Activated CD4-positive, alpha-beta memory T cell treated with anti-CD3 and anti-CD28 coated beads for 36 hours (primary cell): ENCODE results near the gene C5orf63. TPM values are rescaled to one million over a fixed set of nuclear protein-coding genes. Genes with fewer than 3 reads are reported as not detected.
"Not testable (repeated sequence)": the region's sequence is repeated elsewhere in the genome, so short reads cannot be mapped to it uniquely, and the experiment has no call there.

Experiments
- CTCF ChIA-PET: fragments of 350-600 bp; sonication (Branson Sonifier 250); formaldehyde crosslinking; loops from one replicate; lab custom pipeline; 2021; ENCODE audit warnings: antibody characterized with exemption, inconsistent platforms; lab: Charles Lee
- POLR2A ChIA-PET: fragments of 350-600 bp; sonication (Branson Sonifier 250); formaldehyde crosslinking; loops from one replicate; lab custom pipeline; 2021; ENCODE audit warnings: antibody characterized with exemption; lab: Charles Lee
- DNase-seq: peaks from one replicate; pipeline ENCODE4 v3.0.0-alpha.2; 2020
- H3K27ac Mint-ChIP-seq: one replicate; pipeline ENCODE4 v1.8.0; 2021; ENCODE audit warnings: mixed read lengths
- H3K27me3 Mint-ChIP-seq: one replicate; pipeline ENCODE4 v1.8.0; 2021; ENCODE audit warnings: mixed read lengths
- H3K36me3 Mint-ChIP-seq: one replicate; pipeline ENCODE4 v1.8.0; 2021; ENCODE audit warnings: mixed read lengths
- H3K4me1 Mint-ChIP-seq: one replicate; pipeline ENCODE4 v1.8.0; 2021; ENCODE audit warnings: low read depth, mixed read lengths
- H3K4me3 Mint-ChIP-seq: one replicate; pipeline ENCODE4 v1.8.0; 2021; ENCODE audit warnings: mild to moderate bottlenecking, mixed read lengths
- H3K9me3 Mint-ChIP-seq: one replicate; pipeline ENCODE4 v1.8.0; 2021; ENCODE audit warnings: mixed read lengths
- intact Hi-C: fragments of 100-400 bp; cut with micrococcal nuclease; formaldehyde crosslinking; loops from one replicate; pipeline ENCODE4 v1.15.1; 2023
- total RNA-seq, 2 experiments: library from RNA; stranded (reverse); gene quantifications; one replicate each; pipeline ENCODE4 v1.2.3, GENCODE V29; 2021

Gene C5orf63
- total RNA-seq = 1 to 10 TPM; 9.4 to 9.7 TPM

DNA sequence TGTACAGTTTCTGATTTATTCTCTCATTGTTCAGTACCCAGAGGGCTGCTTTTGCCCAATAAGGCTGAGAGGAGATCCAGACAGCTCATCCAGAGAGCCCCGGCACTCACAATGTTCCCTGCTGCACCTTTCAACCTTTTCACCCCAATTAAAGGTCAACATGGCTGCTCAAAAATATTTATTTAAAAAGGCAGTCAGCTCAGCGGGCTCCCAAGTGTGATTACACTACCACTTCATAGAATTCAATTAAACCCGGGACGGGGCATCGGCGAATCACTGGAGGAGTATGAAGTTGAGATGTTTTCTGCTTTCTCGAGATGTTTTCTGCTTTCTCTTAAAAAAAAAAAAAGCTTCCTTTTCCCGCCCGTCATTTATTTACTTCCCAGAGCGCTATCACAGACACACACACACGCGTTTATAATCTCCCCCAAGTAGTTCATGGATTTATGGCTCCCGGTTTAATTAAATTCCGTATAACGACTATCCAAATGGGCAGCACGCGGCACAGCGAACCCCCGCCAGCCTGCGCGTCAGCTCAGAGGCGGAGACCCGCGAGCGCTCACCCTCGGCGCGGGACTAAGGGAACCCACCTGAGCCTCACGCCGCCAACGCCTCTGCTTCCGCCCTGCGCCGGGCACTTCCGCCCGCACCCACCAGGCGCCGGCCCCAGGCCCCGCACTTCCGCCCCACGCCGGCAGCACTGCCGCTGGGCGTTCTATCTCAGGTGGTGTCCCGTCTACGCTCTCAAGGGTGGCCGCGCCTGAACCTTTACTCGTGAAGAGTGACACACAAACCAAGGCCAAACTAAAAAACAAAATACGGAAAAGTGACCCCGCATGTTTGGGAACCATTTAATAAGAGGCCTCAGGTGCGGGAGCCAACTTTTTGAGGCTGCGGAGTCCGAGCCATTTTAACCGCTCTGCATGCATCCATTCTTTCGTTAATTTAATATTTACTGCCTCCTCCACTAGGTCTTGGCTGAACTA is at the start of gene C5orf63:
Gene C5orf63, minus strand, starts transcription at position 642 of the 986 bp plus-strand sequence. CDS start 14,507 bp downstream, outside the sequence.
- POLR2A ChIA-PET = interaction anchor here (0.7 to 1.1 kb wide), 5 partner anchors 15 to 311 kb away, joined by 3 to 6 read pairs (median 3); partner anchors contain the start of gene MARCHF3
- intact Hi-C loops = loop anchor here (1.0 to 5.0 kb wide), 5 partner anchors 43 to 396 kb away; partner anchors contain the start of gene MARCHF3
- peak; percentile 86 for DNase-seq
- peak within 1 kb of the TSS; percentile 85 for H3K4me3 Mint-ChIP-seq
- CTCF ChIA-PET = interaction anchor here (0.7 to 1.1 kb wide), 4 partner anchors 167 to 420 kb away, joined by 3 read pairs; partner anchors contain the start of gene LMNB1
- H3K4me1 Mint-ChIP-seq = peaks cover 10% of the 10 kb centered on the region
- H3K9me3 Mint-ChIP-seq = no peaks in the 10 kb centered on the region
- peaks cover 6% of the 10 kb centered on the region for H3K36me3 Mint-ChIP-seq
- peak within 1 kb of the TSS; percentile 79 for H3K27ac Mint-ChIP-seq
- H3K27me3 Mint-ChIP-seq = no peaks in the 10 kb centered on the region

DNA sequence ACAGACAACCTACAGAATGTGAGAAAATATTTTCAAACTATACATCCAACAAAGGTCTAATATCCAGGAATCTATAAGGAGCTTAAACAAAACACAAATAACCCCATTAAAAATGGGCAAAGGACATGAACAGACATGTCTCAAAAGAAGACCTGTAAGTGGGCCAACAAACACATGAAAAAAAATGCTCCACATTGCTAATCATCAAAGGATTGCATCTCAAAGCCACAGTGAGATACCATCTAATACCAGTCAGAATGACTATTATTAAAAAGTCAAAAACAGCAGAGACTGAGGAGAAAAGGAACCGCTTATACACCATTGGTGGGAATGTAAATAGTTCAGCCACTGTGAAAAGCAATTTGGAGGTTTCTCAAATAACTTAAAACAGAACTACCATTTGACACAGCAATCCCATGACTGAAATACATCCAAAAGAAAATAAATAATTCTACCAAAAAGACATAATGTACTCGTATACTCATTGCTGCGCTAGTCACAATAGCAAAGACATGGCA is 39.1 kb upstream of the C5orf63 start:
- Mint-ChIP-seq H3K4me1 (no peaks in the 10 kb centered on the region), H3K27me3 (peaks cover 17% of the 10 kb centered on the region), H3K36me3 (peaks cover 2% of the 10 kb centered on the region), H3K27ac (no peak overlapping the region), H3K4me3 (no peak overlapping the region), H3K9me3 (no peaks in the 10 kb centered on the region)
- ChIA-PET POLR2A (no interaction called here), CTCF (no interaction called here)
- DNase-seq = no peak
- intact Hi-C loops = no loop called here

DNA sequence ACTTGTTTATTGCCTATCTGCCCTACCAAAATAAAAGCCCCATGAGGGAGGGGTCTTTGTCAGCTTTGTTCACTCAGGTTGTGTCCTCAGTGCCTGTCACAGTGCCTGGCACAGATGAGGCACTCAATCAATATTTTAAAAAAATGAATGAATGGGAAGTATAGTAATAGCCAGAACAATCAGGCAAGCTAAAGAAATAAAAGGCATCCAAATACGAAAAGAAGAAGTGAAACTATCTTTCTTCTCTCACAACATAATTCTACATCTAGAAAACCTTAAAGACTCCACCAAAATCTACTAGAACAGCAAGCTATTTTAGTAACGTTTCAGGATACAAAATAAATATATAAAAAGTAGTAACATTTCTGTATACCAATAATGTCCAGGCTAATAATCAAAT is 37.8 kb upstream of the C5orf63 start:
- Mint-ChIP-seq H3K9me3 (no peaks in the 10 kb centered on the region), H3K4me1 (no peaks in the 10 kb centered on the region), H3K4me3 (no peak overlapping the region), H3K36me3 (peaks cover 2% of the 10 kb centered on the region), H3K27me3 (peaks cover 18% of the 10 kb centered on the region), H3K27ac (no peak overlapping the region)
- no peak for DNase-seq
- POLR2A ChIA-PET = no interaction called here
- intact Hi-C loops = no loop called here
- CTCF ChIA-PET = no interaction called here

DNA sequence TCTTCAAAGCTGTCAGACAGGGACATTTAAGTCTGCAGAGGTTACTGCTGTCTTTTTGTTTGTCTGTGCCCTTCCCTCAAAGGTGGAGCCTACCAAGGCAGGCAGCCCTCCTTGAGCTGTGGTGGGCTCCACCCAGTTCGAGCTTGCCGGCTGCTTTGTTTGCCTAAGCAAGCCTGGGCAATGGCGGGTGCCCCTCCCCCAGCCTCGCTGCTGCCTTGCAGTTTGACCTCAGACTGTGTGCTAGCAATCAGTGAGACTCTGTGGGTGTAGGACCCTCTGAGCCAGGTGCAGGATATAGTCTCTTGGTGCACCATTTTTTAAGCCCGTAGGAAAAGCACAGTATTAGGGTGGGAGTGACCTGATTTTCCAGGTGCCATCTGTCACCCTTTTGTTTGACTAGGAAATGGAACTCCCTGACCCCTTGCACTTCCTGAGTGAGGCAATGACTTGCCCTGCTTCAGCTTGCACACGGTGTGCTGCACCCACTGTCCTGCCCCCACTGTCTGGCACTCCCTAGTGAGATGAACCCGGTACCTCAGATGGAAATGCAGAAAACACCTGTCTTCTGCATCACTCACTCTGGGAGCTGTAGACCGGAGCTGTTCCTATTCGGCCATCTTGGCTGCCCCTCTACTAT is 35.4 kb upstream of the C5orf63 start:
- intact Hi-C loops, DNase-seq, H3K4me3 Mint-ChIP-seq, POLR2A ChIA-PET, CTCF ChIA-PET, H3K4me1 Mint-ChIP-seq, H3K9me3 Mint-ChIP-seq, H3K36me3 Mint-ChIP-seq, H3K27ac Mint-ChIP-seq: not testable (repeated sequence)
- peaks cover 18% of the 10 kb centered on the region for H3K27me3 Mint-ChIP-seq

DNA sequence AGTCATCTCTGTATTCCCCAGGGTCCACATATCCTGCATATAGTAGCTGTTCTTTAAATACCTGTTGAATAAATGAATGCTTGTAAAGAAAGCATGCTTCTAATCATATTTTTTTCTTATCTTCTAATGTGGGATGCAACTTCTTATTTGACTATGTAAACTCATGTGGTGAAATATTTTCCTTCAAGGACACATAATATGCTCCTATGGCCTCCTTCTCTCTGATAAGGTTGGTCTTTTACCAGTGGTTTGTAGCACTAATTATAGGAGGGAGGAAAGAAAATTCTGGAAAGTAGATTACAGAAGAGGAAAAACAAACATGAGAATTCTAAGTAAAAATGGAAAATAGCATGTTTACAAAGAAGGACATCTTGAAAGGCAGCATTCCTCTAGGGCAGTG is 28.6 kb upstream of the C5orf63 start:
- Mint-ChIP-seq H3K9me3 (peaks cover 3% of the 10 kb centered on the region), H3K27ac (no peak overlapping the region), H3K4me1 (no peaks in the 10 kb centered on the region), H3K27me3 (peaks cover 2% of the 10 kb centered on the region), H3K36me3 (no peaks in the 10 kb centered on the region), H3K4me3 (no peak overlapping the region)
- intact Hi-C loops = no loop called here
- POLR2A ChIA-PET = no interaction called here
- DNase-seq = no peak
- CTCF ChIA-PET = interaction anchor here (0.7 kb wide), 1 partner anchor 517 kb away, joined by 3 read pairs; no protein-coding TSS in a partner anchor

DNA sequence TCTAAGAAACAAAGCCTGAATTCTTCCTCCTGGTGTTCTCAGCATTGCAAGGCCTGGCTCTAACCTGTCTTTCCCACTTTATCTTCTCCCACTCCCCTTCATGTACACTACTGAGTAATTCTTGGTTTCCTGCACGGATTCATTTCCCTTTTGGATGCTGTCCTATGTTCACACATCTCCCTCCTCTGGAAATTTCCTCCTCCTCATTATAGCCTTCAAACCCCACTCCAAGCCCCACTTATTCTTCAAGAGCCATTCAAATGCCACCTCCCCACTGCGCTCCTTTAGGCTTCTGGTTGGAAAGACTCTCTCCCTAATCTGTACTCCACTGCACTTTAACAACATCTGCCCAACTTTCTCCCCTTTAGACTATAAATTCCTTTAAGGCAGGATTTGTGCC is 28.2 kb upstream of the C5orf63 start:
- Mint-ChIP-seq H3K27ac (no peak overlapping the region), H3K4me3 (no peak overlapping the region), H3K27me3 (peaks cover 2% of the 10 kb centered on the region), H3K9me3 (peaks cover 3% of the 10 kb centered on the region), H3K4me1 (no peaks in the 10 kb centered on the region), H3K36me3 (no peaks in the 10 kb centered on the region)
- CTCF ChIA-PET = no interaction called here
- intact Hi-C loops = no loop called here
- DNase-seq = no peak
- POLR2A ChIA-PET = no interaction called here

DNA sequence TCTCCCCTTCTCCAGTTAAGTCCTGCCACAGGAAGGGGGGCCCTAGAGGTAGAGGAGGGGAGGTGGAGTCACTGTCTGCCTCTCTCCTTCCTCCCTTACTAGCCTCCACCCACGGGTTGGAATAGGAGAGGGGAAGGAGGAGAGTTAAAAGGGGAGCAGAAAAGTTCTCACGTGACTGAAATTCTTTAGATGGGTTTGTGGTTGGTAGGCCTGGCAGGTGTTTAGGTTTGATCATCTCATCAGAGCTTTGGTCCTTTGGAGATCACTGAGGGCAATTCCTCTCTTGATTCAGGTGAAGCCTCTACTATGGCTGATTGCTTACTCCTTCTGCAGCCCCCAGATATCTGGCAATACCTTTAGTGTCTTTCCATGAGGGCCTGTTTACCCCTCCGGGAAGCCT is 24.9 kb upstream of the C5orf63 start:
- no peak for DNase-seq
- no peak overlapping the region for H3K27ac Mint-ChIP-seq
- no peaks in the 10 kb centered on the region for H3K4me1 Mint-ChIP-seq
- intact Hi-C loops = no loop called here
- CTCF ChIA-PET = no interaction called here
- no peak overlapping the region for H3K4me3 Mint-ChIP-seq
- POLR2A ChIA-PET = no interaction called here
- H3K36me3 Mint-ChIP-seq = no peaks in the 10 kb centered on the region
- H3K9me3 Mint-ChIP-seq = no peaks in the 10 kb centered on the region
- H3K27me3 Mint-ChIP-seq = no peaks in the 10 kb centered on the region

DNA sequence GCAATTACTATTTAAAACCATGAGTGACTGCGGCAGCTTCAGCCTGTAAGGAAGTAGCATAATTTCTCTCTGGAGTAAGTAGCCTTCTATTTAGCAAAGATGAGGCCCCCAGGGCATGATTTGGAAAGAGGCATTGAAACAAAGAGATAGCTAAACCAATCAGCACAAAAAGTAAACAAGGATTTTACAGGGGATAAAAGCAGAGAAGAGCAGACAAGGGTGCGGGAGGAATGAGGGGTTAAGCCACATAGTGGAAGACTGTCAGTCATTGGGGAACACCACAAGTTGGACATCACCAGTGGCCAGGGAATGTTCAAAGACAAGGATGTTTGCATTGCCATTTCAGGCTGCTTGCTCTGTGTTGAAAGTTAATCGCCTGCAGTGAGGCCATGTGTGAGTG is 24.0 kb upstream of the C5orf63 start:
- Mint-ChIP-seq H3K4me3 (no peak overlapping the region), H3K36me3 (no peaks in the 10 kb centered on the region), H3K27me3 (no peaks in the 10 kb centered on the region), H3K9me3 (no peaks in the 10 kb centered on the region), H3K27ac (no peak overlapping the region), H3K4me1 (no peaks in the 10 kb centered on the region)
- ChIA-PET CTCF (no interaction called here), POLR2A (no interaction called here)
- intact Hi-C loops = no loop called here
- DNase-seq = no peak

DNA sequence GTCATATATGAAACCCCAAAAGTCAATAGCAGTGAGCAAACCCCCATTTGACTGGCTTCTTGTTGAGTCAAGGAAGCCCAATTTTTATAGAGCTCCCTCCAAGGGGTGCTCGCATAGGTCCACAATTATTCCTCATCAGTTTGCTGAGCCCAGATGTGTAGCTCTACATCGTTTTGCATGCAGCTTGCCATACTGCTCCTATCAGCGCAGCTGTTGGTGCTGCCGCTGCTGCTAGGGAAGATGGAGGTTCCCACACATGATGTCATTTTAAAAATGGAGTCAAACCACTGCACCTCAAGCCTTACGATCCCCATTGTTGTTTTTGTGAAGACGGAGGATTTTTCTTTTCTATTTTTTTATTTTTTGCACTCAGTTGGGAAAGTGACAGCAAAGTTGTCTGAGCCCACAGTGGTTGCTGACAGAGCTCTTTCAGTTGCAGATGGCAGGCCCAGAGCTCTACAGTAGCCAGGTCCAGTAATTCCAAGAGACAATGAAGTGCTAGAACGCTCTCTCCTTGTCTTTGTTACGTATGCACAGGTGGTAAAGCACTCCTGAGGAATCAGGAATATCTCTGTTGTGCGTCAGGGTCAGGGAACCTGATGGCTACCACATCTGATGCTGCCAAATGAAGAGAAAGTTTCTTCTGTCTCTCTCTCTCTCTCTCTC is 23.2 kb upstream of the C5orf63 start:
- CTCF ChIA-PET = no interaction called here
- H3K27ac Mint-ChIP-seq = no peak overlapping the region
- no peak overlapping the region for H3K4me3 Mint-ChIP-seq
- H3K27me3 Mint-ChIP-seq = no peaks in the 10 kb centered on the region
- H3K9me3 Mint-ChIP-seq = no peaks in the 10 kb centered on the region
- intact Hi-C loops = no loop called here
- no peaks in the 10 kb centered on the region for H3K4me1 Mint-ChIP-seq
- H3K36me3 Mint-ChIP-seq = no peaks in the 10 kb centered on the region
- DNase-seq = no peak
- POLR2A ChIA-PET = no interaction called here

DNA sequence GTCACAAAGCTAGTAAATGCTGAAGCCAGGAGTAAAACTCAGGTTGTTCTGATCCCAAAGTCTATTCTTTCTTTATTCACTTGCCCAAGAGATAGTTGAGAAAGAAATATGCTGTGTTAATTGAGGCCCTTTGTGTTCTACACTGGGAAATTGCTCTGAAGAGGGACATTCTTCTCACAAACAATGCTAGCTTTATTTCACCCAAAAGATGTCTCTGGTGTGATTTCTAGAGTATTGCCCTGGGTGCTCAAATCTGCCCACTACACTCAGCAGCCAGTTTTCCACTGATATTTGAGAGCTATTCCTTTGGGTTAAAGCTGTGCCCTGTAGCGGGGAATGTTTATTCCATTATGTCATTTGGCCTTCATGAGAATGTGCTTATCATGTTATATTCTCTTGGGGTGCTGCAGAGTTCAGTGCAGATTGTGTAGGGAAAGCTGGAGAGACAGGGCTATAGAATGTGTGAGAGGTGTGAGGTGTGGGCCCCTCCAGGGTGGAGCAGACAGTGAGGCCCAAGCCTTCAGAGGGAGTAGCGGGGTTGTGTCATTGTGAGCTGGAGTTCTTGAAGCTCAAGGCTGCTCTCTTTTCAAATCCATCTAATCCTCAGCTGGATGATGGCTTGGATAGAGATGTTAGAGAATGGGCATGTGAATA is 21.0 kb upstream of the C5orf63 start:
- intact Hi-C loops = no loop called here
- no peaks in the 10 kb centered on the region for H3K36me3 Mint-ChIP-seq
- POLR2A ChIA-PET = no interaction called here
- H3K4me1 Mint-ChIP-seq = peaks cover under 1% of the 10 kb centered on the region
- H3K9me3 Mint-ChIP-seq = no peaks in the 10 kb centered on the region
- CTCF ChIA-PET = no interaction called here
- no peaks in the 10 kb centered on the region for H3K27me3 Mint-ChIP-seq
- no peak for DNase-seq
- H3K27ac Mint-ChIP-seq = no peak overlapping the region
- H3K4me3 Mint-ChIP-seq = no peak overlapping the region

DNA sequence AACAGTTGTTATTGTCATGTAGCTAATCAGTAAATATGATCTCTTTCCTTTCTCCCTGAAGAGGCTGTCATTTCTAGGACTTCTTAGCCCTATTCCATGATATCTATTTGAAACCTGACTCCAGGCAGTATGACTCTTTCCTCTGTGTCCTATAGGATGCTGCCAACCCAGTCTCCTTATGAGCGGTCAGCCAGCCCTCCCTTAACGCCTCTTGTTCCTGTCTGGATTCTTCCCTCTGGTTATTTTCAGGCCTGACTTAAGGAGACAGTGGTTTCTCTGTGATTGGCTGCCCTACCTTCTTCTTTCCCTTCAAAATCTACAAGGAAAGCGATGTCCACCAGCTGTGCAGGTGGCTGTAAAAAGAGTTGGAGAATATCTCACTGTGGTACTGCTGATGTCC is 19.4 kb upstream of the C5orf63 start:
- H3K4me1 Mint-ChIP-seq = peaks cover 5% of the 10 kb centered on the region
- ChIA-PET POLR2A (no interaction called here), CTCF (no interaction called here)
- no peaks in the 10 kb centered on the region for H3K36me3 Mint-ChIP-seq
- no peak overlapping the region for H3K4me3 Mint-ChIP-seq
- H3K27ac Mint-ChIP-seq = no peak overlapping the region
- intact Hi-C loops = no loop called here
- DNase-seq = no peak
- no peaks in the 10 kb centered on the region for H3K9me3 Mint-ChIP-seq
- no peaks in the 10 kb centered on the region for H3K27me3 Mint-ChIP-seq
